NB4 (cell line): Measurements from ENCODE around the gene SLC41A2.

Source experiments
- DNase-seq: peaks from one replicate; pipeline ENCODE4 v3.0.0; 2010; ENCODE audit warnings: low read depth
- H3K4me3 ChIP-seq: one replicate; pipeline ENCODE4 v1.5.1; 2011; ENCODE audit warnings: mild to moderate bottlenecking, low read depth, low read length, moderate library complexity
- CTCF ChIP-seq: IDR thresholded peaks from one replicate; pipeline ENCODE4 v1.5.1; 2012; ENCODE audit warnings: low read depth, low read length
- MAX ChIP-seq: IDR thresholded peaks from 2 replicates; pipeline ENCODE4 v1.6.1; 2011; ENCODE audit warnings: low read depth, low read length
- MYC ChIP-seq: IDR thresholded peaks from 2 replicates; pipeline ENCODE4 v1.6.1; 2011; ENCODE audit warnings: low read depth, low read length
- POLR2A ChIP-seq: IDR thresholded peaks from 2 replicates; pipeline ENCODE4 v1.6.1; 2011; ENCODE audit warnings: mild to moderate bottlenecking; ENCODE audit not compliant: insufficient read length; ENCODE audit errors: extremely low read depth

Gene SLC41A2

GRCh38 chr12:104910196-104910840 is 47.8 kb downstream of the SLC41A2 start:
- DNase-seq, result no peak
- no peak overlapping the region for H3K4me3 ChIP-seq
- no peak for TF ChIP-seq MYC
- no peak for TF ChIP-seq CTCF
- TF ChIP-seq MAX, result no peak
- TF ChIP-seq POLR2A, result no peak

- H3K4me3 ChIP-seq, result no peak overlapping the region
- TF ChIP-seq CTCF (no peak), MYC (no peak), POLR2A (no peak), MAX (no peak)
- no peak for DNase-seq
Observed at GRCh38 chr12:104909761-104910160, 48.3 kb downstream of the SLC41A2 start.
